ENCODE results near the gene TMEM182. TPM values are rescaled to one million over a fixed set of nuclear protein-coding genes. Genes with fewer than 3 reads are reported as not detected.

The TMEM182 gene, protein sequence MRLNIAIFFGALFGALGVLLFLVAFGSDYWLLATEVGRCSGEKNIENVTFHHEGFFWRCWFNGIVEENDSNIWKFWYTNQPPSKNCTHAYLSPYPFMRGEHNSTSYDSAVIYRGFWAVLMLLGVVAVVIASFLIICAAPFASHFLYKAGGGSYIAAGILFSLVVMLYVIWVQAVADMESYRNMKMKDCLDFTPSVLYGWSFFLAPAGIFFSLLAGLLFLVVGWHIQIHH
- total RNA-seq, result 1 to 10 TPM; 3.1 to 4.4 TPM

DNA sequence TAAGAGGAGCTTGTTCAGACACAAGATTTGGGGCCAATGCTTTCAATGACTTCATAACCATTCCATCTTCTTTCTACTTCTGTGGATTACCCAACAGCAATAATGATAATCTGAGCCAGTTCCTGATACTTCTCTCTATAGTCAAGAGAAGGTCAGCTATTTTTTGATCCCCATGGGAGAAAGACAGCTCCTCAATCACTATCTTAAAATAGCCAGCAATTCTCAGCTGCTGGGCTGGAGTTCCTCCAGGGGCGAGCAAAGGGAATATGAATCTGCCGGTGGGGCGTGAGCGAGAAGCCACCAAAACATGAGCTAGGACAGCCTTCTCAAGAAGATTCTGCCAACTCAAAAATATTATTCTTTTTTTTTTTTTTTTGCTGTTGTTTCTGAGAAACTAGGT, at the start of gene TMEM182:
TSS of gene TMEM182 (plus strand) at position 269 of the 400 bp plus-strand sequence. CDS start 187 bp downstream, outside the sequence.
- no peak for DNase-seq
- Mint-ChIP-seq H3K27me3 (ENCODE audit: low read depth) (no peaks in the 10 kb centered on the region), H3K27ac (no peak within 1 kb of the TSS), H3K4me1 (ENCODE audit: low read depth) (peaks cover 3% of the 10 kb centered on the region), H3K9me3 (ENCODE audit: insufficient read depth) (no peaks in the 10 kb centered on the region), H3K4me3 (no peak within 1 kb of the TSS), H3K36me3 (ENCODE audit: low read depth) (no peaks in the 10 kb centered on the region)
- ChIA-PET CTCF (interaction anchor here (0.7 to 5.4 kb wide), 2 partner anchors 7 to 46 kb away, joined by 4 to 50 read pairs; no protein-coding TSS in a partner anchor), POLR2A (no interaction called here)
- no peak for ATAC-seq

DNA sequence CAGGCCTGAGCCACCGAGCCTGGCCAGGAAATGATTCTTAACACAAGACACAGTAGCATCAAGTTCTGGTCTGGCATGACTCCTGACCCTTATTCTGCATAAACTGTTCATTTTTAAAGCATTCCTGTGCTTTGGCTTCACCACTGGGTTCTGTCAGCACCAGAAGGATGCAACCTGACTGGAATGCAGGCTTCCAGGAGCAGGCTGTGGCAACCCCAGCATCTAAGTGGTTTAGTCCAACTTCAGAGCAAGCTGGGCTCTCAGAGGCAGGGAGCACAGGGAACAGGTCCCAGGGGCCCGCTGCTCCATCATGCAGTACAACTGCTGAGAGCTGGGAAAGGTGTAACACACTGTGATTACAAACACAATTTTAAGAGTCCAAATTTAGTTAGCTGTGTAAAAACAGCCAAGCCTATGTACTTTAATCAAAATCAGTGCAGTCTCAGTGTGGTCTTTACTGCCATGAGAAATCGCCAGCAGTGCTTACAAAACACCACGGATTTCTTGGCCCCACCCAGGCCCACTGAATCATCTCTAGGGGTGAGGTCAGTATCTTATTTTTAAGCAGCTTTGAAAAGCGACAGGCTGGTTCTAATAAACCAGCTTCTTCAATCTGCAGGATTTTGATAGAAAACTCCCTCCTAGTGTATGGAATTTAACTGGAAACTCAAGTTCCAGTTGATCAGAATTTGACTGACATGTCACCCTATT, 44.4 kb upstream of the TMEM182 start:
- Mint-ChIP-seq H3K4me3 (no peak overlapping the region), H3K9me3 (ENCODE audit: insufficient read depth) (no peaks in the 10 kb centered on the region), H3K27ac (no peak overlapping the region), H3K27me3 (ENCODE audit: low read depth) (no peaks in the 10 kb centered on the region), H3K36me3 (ENCODE audit: low read depth) (peaks cover 35% of the 10 kb centered on the region), H3K4me1 (ENCODE audit: low read depth) (no peaks in the 10 kb centered on the region)
- ATAC-seq, result no peak
- ChIA-PET POLR2A (no interaction called here), CTCF (interaction anchor here (1.2 kb wide), 1 partner anchor 14 kb away, joined by 3 read pairs; no protein-coding TSS in a partner anchor)
- DNase-seq, result no peak

DNA sequence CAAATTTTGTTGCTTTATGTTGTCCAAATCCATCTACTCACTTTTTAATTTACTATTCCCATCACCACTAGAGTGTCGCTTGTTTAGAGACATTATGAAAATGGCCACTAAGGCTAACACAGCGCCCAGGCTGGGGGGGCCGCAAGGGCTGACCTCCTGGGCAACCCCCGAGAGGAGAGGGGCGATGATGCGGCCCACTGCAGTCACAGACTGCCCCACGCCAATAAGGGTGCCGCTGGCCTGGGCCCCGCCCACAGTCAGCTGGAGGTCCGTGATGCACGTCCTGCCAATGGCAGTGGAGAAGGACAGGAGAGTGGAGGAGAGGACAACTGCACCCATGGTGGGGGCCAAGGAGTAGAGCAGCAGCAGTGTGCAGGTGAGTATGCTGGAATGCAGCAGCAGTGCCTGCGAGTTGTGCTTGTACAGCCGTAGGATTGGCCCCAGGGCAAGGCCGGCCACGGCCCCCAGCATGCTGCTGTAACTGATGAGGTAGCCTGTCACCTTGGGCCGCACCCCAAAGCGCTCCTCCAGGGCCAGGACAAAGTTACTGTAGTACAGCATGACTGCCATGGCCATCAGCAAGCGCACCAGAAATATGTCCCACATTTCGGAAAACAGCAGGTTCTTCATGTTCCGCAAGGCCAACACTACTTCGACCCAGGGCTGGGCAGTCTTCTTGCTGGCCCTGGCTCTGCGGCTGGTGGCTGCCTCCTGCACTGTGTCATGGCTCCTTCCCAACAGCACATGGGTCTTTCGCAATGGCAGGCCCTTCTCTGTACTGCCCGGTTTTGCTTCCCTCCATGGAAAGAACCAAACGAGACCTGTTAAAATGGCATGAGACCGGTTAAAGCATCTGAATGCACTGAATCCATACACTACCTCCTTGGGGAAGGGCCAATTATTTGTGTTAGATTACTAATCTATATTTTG, 43.2 kb upstream of the TMEM182 start:
- ATAC-seq (no peak), DNase-seq (no peak)
- ChIA-PET POLR2A (no interaction called here), CTCF (interaction anchor here (1.2 kb wide), 1 partner anchor 15 kb away, joined by 3 read pairs; no protein-coding TSS in a partner anchor)
- Mint-ChIP-seq H3K4me1 (ENCODE audit: low read depth) (no peaks in the 10 kb centered on the region), H3K27ac (no peak overlapping the region), H3K4me3 (no peak overlapping the region), H3K9me3 (ENCODE audit: insufficient read depth) (no peaks in the 10 kb centered on the region), H3K36me3 (ENCODE audit: low read depth) (peaks cover 44% of the 10 kb centered on the region), H3K27me3 (ENCODE audit: low read depth) (no peaks in the 10 kb centered on the region)

DNA sequence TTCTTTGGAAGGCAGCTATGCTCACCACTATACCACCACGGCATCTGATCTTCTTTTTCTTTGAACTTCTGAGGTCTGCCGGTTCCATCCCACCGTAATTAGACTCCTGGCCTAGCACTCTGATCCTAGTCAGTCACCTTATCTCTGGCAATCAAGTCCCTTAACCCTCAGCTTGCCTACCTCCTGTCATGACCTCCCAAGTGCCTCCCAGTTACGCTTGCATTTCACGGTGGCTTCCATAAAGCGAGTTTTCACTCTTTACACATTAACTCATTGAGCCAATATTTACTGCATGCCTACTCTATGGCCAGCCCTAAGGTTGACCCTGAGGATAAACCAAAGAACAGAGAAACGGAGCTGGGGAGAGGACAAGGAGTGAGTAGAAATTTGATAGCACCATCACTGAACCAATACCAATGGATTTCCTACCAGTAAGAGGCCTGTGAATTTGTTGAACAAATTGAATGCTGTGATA, 37.8 kb upstream of the TMEM182 start:
- ATAC-seq (no peak), DNase-seq (no peak)
- Mint-ChIP-seq H3K4me3 (no peak overlapping the region), H3K9me3 (ENCODE audit: insufficient read depth) (no peaks in the 10 kb centered on the region), H3K27me3 (ENCODE audit: low read depth) (no peaks in the 10 kb centered on the region), H3K36me3 (ENCODE audit: low read depth) (peaks cover 49% of the 10 kb centered on the region), H3K27ac (no peak overlapping the region), H3K4me1 (ENCODE audit: low read depth) (peaks cover 5% of the 10 kb centered on the region)
- ChIA-PET POLR2A (no interaction called here), CTCF (interaction anchor here (2.7 kb wide), 1 partner anchor 30 kb away, joined by 8 read pairs; no protein-coding TSS in a partner anchor)

DNA sequence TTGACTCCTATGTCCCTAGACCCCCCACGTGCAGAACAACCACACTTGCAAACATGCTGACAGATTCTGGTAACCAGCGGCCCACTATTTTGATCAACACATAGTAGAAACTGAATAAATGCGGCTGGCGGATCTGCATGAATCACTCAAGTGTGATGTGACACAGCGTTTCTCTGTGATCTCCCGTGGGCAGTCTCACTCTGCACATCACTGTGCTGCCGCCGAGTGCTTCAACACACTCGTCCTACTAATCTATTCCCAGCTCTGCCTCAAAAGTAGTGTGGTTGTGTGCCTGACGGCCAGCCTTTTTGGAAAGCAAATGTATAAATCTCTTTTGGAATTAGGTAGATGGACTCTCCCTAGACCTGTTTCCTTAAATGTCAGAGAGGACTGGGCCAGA, 37.3 kb upstream of the TMEM182 start:
- H3K27ac Mint-ChIP-seq, result no peak overlapping the region
- no peak overlapping the region for H3K4me3 Mint-ChIP-seq
- POLR2A ChIA-PET, result interaction anchor here (1.3 kb wide), 1 partner anchor 12 kb away, joined by 3 read pairs; a partner anchor contains a TSS
- peaks cover 5% of the 10 kb centered on the region for H3K4me1 Mint-ChIP-seq (ENCODE audit: low read depth)
- ATAC-seq (no peak), DNase-seq (no peak)
- H3K27me3 Mint-ChIP-seq (ENCODE audit: low read depth), result no peaks in the 10 kb centered on the region
- CTCF ChIA-PET, result interaction anchor here (2.7 kb wide), 1 partner anchor 29 kb away, joined by 8 read pairs; no protein-coding TSS in a partner anchor
- peaks cover 45% of the 10 kb centered on the region for H3K36me3 Mint-ChIP-seq (ENCODE audit: low read depth)
- H3K9me3 Mint-ChIP-seq (ENCODE audit: insufficient read depth), result no peaks in the 10 kb centered on the region

DNA sequence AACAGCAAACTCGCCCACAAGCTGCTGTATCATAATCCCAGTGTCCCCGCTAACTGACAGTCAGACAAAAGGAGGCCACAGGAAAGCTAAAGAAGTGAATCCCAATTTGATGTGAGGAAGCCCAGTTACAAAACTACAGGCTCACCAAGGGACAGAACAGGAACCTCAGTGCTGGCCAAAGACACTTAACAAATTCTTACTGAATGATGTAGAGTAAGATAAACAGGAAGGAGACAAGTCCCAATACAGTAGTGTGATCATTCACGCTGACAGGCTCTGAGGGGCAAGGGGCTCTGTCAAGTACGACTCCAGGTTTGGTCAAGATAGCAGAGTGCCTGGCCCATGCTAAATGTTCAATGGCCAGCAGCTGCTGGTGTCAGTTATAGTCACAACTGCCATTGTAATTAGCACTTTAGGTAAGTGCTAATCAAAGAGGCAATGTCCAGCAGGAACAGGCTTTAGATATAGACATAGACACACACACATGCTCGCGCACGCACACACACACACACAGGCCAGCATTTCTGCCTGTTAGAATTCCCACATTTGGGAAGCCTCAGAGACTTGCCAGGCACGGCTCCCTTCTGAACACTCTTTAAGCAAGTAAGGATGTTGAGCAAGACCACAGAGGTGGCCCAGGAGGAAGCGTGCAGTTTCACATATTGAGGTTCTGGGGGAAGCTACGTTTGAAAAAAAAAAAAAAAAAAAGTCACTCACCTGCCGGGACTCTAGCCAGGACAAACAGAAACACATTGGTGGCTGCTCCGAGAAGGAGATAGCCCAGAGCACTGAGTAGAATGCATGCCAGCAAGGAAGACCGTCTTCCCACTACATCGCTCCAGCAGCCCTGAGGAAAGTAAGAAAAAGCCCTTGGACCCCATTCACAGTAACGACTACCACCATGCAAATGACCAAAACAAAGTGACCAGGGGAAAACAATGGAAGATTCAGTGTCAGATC, 35.4 kb upstream of the TMEM182 start:
- CTCF ChIA-PET, result interaction anchor here (1.2 to 2.7 kb wide), 2 partner anchors 9 to 27 kb away, joined by 3 to 8 read pairs; no protein-coding TSS in a partner anchor
- H3K4me1 Mint-ChIP-seq (ENCODE audit: low read depth), result peaks cover 5% of the 10 kb centered on the region
- H3K27ac Mint-ChIP-seq, result no peak overlapping the region
- DNase-seq, result no peak
- H3K27me3 Mint-ChIP-seq (ENCODE audit: low read depth), result no peaks in the 10 kb centered on the region
- peaks cover 32% of the 10 kb centered on the region for H3K36me3 Mint-ChIP-seq (ENCODE audit: low read depth)
- POLR2A ChIA-PET, result no interaction called here
- H3K9me3 Mint-ChIP-seq (ENCODE audit: insufficient read depth), result no peaks in the 10 kb centered on the region
- ATAC-seq, result no peak
- no peak overlapping the region for H3K4me3 Mint-ChIP-seq

DNA sequence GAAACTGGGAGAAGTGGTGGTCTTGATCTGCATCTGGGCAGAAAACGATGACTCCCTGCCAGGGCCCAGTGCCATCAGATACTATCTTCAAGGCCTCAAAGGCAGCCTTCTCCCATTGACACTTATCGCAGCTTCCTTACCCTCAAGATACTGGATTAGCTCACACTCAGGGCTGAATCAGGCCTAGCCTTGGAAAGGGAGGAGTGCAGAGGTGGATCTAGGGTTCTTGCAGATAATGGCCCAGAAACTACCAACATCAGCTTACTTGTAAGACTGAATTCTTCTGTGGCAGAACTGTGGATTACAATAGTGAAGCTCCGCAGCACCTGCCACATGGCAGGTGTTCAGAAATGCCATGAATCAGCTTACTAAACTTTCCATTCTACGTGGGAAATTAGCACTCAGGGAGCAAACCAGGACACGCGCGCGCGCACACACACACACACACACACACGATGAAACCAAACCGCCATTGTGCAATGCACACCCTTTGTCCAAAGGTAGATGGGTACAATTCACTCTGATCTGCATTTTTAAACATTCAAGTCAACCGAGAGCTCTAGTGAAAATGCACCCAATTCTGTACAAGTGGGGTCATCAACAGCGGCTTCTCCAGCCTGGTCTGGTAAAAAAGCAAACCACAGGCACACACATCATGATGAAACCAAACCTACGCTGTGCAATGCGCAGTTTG, 26.3 kb upstream of the TMEM182 start:
- ChIA-PET POLR2A (interaction anchor here (1.4 to 1.6 kb wide), 2 partner anchors 8 to 10 kb away, joined by 3 to 5 read pairs; no protein-coding TSS in a partner anchor), CTCF (interaction anchor here (0.8 to 5.7 kb wide), 5 partner anchors 10 to 265 kb away, joined by 3 to 56 read pairs (median 4); no protein-coding TSS in a partner anchor)
- H3K9me3 Mint-ChIP-seq (ENCODE audit: insufficient read depth), result no peaks in the 10 kb centered on the region
- peak overlapping the region; percentile 49 for H3K27ac Mint-ChIP-seq
- peak overlapping the region; percentile 92 for H3K4me3 Mint-ChIP-seq
- no peaks in the 10 kb centered on the region for H3K27me3 Mint-ChIP-seq (ENCODE audit: low read depth)
- no peak for ATAC-seq
- no peak for DNase-seq
- H3K36me3 Mint-ChIP-seq (ENCODE audit: low read depth), result peaks cover 9% of the 10 kb centered on the region
- H3K4me1 Mint-ChIP-seq (ENCODE audit: low read depth), result peaks cover 30% of the 10 kb centered on the region

DNA sequence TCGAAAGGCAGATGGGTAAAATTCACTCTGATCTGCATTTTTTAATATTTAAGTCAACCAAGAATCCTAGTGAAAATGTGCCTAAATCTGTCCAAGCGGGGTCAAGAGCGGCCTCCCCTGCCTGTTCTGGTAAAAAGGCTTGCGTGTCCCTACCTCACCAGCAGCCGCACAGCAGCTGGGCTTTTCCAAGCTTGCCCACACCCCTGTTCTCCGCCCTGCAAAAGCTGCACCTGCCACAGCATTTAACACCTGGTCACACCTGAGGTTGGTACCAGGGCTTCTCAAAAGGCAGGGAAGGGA, 25.8 kb upstream of the TMEM182 start:
- Mint-ChIP-seq H3K9me3 (ENCODE audit: insufficient read depth) (no peaks in the 10 kb centered on the region), H3K36me3 (ENCODE audit: low read depth) (peaks cover 6% of the 10 kb centered on the region), H3K4me3 (peak overlapping the region; percentile 92), H3K27me3 (ENCODE audit: low read depth) (no peaks in the 10 kb centered on the region), H3K27ac (peak overlapping the region; percentile 88), H3K4me1 (ENCODE audit: low read depth) (peaks cover 30% of the 10 kb centered on the region)
- no peak for ATAC-seq
- POLR2A ChIA-PET, result interaction anchor here (1.4 to 1.6 kb wide), 2 partner anchors 8 to 11 kb away, joined by 3 to 5 read pairs; no protein-coding TSS in a partner anchor
- CTCF ChIA-PET, result interaction anchor here (1.4 to 5.7 kb wide), 3 partner anchors 16 to 265 kb away, joined by 4 to 56 read pairs (median 9); no protein-coding TSS in a partner anchor
- DNase-seq, result no peak

DNA sequence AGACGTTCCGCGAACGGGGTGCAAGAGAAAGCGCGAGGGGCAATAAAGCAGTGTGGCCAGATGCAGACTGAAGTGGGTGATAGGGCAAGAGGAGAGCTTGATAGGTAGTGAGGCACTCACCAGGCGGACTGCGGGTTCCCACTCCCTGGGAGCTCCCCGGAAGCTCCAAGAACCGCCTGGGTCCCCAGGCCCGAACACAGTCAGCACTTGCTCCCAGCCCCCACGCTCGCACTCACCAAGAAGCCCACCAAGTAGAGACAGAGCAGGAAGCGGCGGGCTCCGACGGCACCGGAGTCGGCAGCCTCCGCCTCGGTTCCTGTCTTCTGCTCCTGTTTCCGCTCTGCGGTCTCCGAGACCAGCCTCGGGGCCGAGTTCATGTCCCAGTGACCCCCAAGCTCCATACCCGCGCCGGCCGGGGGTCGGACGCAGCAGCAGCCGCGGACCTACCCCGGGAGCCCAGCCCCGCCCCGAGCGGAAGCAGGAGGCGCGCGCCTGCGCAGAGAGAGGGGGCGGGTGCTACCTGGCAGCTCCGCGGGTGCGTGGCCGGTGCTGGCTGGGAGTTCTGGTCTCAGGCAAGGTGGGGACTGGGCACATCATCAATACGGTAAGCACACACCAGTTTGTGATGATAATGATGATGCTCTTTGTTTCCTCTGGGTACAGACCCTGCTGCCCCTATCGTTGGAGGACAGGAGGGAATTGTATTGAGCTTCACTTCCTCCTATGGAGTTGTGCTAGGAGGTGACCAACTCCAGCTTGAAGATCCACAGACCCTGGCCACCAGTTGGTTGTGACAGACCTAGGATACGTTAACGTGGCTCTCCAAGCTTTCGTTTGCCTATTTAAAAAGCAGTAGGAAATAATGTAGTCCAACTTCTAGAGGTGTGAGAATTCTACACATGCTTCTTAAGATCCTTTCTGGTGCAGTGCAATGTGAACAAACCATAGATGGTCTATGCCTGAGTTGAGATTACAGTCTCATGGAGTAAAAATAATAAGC, 25.1 kb upstream of the TMEM182 start:
- peak; percentile 87 for DNase-seq
- ChIA-PET POLR2A (interaction anchor here (0.6 to 1.6 kb wide), 3 partner anchors 9 to 593 kb away, joined by 3 to 5 read pairs (median 3); no protein-coding TSS in a partner anchor), CTCF (interaction anchor here (0.7 to 5.7 kb wide), 6 partner anchors 16 to 266 kb away, joined by 3 to 56 read pairs (median 4); no protein-coding TSS in a partner anchor)
- no peaks in the 10 kb centered on the region for H3K27me3 Mint-ChIP-seq (ENCODE audit: low read depth)
- peaks cover 30% of the 10 kb centered on the region for H3K4me1 Mint-ChIP-seq (ENCODE audit: low read depth)
- H3K36me3 Mint-ChIP-seq (ENCODE audit: low read depth), result peaks cover 2% of the 10 kb centered on the region
- H3K27ac Mint-ChIP-seq, result peak overlapping the region; percentile 88
- ATAC-seq, result peak; percentile 97
- no peaks in the 10 kb centered on the region for H3K9me3 Mint-ChIP-seq (ENCODE audit: insufficient read depth)
- peak overlapping the region; percentile 92 for H3K4me3 Mint-ChIP-seq

Measured in activated CD8-positive, alpha-beta T cell treated with anti-CD3 and anti-CD28 coated beads, Interleukin-2, amount 10 ng/mL, durations not matched to agents 7 days and 5 days (primary cell).